ENCODE data around the gene UFSP2.

GRCh38 chr4:185379326-185380295, 46.2 kb downstream of the UFSP2 start:
- TF ChIP-seq EZH2phosphoT487 (conservative IDR thresholded peaks at IDR 0.05; ENCODE audit: low read length) (no peak), CTCF (IDR thresholded peaks at IDR 0.05; ENCODE audit: insufficient read depth, low read length, poor library complexity, severe bottlenecking) (no peak)

Data from SU-DHL-6 (cell line).